ENCODE data around the gene HIVEP3. TPM values are rescaled to one million over a fixed set of nuclear protein-coding genes. Genes with fewer than 3 reads are reported as not detected.

HIVEP3 gene
- total RNA-seq, 1 donor from 2014 or later: 5.8 TPM

DNA sequence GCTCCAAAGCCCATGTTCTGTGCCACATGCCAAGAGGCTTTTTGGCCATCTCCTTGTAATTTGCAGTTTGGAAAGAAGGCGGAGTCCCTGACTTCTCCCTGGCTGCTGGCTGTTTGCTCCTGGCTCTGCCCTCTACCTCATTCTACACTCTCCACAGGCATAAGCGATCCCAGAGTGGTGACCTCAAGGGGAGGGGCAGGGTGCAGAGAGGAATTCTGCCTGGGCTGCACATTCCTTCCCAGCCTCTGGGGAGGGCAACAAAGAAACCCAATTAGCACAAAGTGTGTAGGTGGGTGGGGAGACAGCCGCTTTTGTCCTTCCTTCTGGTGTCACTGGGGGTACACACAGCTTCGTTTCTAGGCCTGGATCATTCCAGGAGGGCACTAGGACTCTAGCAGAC lies 95.3 kb downstream of the HIVEP3 start:
- Histone ChIP-seq H3K27me3 (ENCODE audit: control insufficient read depth, insufficient read depth, low read length) (no peaks in the 10 kb centered on the region), H3K4me3 (ENCODE audit: low read depth, low read length) (no peak overlapping the region), H3K36me3 (ENCODE audit: control insufficient read depth, insufficient read depth, low read length) (no peaks in the 10 kb centered on the region)
- no peak for TF ChIP-seq CTCF (IDR thresholded peaks at IDR 0.05; ENCODE audit: insufficient read depth, low read length, poor library complexity, severe bottlenecking)
- DNase-seq (ENCODE audit: low read depth): no peak

DNA sequence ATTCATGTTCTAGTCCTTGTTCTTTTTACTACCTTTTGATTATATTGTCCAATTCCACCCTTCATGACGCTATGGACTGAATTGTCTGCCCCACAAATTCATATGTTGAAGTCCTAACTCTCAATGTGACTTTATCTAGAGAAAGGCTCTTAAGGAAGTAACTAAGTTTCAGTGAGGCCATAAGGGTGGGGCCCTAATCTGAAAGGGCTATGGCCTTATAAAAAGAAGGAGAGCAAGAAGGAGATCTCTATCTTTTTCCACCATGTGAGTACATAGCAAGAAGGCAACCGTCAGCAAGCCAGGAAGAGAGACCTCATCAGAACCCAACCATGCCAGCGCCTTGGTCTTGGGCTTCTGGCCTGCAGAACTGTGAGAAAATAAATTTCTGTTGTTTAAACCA lies 95.9 kb downstream of the HIVEP3 start:
- Histone ChIP-seq H3K36me3 (ENCODE audit: control insufficient read depth, insufficient read depth, low read length) (no peaks in the 10 kb centered on the region), H3K4me3 (ENCODE audit: low read depth, low read length) (no peak overlapping the region), H3K27me3 (ENCODE audit: control insufficient read depth, insufficient read depth, low read length) (no peaks in the 10 kb centered on the region)
- no peak for TF ChIP-seq CTCF (IDR thresholded peaks at IDR 0.05; ENCODE audit: insufficient read depth, low read length, poor library complexity, severe bottlenecking)
- no peak for DNase-seq (ENCODE audit: low read depth)

DNA sequence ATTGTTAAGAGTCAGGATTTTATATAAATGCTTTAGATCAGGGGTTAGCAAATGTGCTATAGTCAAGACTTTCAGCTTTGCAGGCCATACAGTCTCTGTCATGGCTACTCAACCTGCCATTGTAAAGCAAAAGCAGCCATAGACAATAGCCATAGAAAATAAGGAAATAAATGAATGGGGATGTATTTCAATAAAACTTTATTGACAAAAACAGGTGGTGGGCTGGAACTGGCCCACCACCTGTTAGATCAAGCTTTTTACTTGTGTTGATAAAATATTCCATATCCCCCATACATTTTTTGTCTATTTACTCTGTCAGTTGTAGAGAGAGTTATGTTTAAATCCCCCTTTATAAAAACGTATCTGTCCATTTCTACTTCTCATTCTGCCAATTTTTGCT lies 98.9 kb downstream of the HIVEP3 start:
- Histone ChIP-seq H3K36me3 (ENCODE audit: control insufficient read depth, insufficient read depth, low read length) (no peaks in the 10 kb centered on the region), H3K4me3 (ENCODE audit: low read depth, low read length) (no peak overlapping the region), H3K27me3 (ENCODE audit: control insufficient read depth, insufficient read depth, low read length) (no peaks in the 10 kb centered on the region)
- TF ChIP-seq CTCF (IDR thresholded peaks at IDR 0.05; ENCODE audit: insufficient read depth, low read length, poor library complexity, severe bottlenecking): no peak
- DNase-seq (ENCODE audit: low read depth): no peak

DNA sequence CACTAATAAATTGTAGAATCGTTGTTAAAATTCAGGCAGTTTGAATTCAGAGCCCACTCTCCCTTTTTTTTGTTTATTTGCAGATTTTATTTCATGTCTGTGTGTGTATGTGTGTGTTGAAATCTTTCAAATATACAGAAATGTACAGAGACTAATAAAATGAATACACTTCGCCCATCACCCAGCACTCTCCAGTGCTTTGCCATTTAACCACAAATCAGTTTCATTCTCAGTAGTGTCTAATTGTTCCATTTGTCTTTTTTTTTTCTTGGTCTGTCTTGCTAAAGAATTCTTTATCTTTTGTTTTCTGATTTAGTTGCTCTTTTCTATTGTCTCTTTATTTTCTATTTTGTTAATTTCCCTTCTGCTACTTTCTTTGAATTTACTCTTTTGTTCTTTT lies 99.7 kb downstream of the HIVEP3 start:
- DNase-seq (ENCODE audit: low read depth): no peak
- Histone ChIP-seq H3K4me3 (ENCODE audit: low read depth, low read length) (no peak overlapping the region), H3K36me3 (ENCODE audit: control insufficient read depth, insufficient read depth, low read length) (no peaks in the 10 kb centered on the region), H3K27me3 (ENCODE audit: control insufficient read depth, insufficient read depth, low read length) (no peaks in the 10 kb centered on the region)
- no peak for TF ChIP-seq CTCF (IDR thresholded peaks at IDR 0.05; ENCODE audit: insufficient read depth, low read length, poor library complexity, severe bottlenecking)

DNA sequence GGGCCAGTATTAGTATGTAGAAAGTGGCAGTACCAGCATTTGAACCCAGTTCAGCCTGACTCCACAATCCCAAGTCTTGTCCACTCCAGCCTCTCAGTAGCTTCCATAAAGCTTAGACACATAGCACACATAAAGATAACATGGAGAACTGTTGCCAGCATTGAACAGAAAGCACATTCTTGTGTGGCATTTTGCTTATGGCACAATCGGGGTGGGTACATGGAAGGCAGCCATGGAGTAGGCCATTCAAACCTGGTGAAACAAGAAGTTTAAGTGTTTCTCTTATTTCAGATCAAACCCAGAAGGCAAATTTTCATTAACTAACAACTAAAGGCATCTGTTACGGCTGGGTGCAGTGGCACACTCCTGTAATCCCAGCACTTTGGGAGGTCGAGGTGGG lies 102.7 kb downstream of the HIVEP3 start:
- no peak for DNase-seq (ENCODE audit: low read depth)
- H3K36me3 ChIP-seq (ENCODE audit: control insufficient read depth, insufficient read depth, low read length): no peaks in the 10 kb centered on the region
- no peak overlapping the region for H3K4me3 ChIP-seq (ENCODE audit: low read depth, low read length)
- no peak for TF ChIP-seq CTCF (IDR thresholded peaks at IDR 0.05; ENCODE audit: insufficient read depth, low read length, poor library complexity, severe bottlenecking)
- H3K27me3 ChIP-seq (ENCODE audit: control insufficient read depth, insufficient read depth, low read length): no peaks in the 10 kb centered on the region
